ENCODE data around the gene AXIN1.
A peak's percentile ranks its signal among the peaks of the same experiment; 100 is the strongest.

The AXIN1 gene

GRCh38 chr16:387761-388666 lies 35.5 kb upstream of the AXIN1 start:
- 0 out of 2 replicates have a peak, but pooled peaks have one; percentile 13 for TF ChIP-seq CTCF (IDR thresholded peaks at IDR 0.05; ENCODE audit: low read depth, low read length)
- H3K4me3 ChIP-seq (ENCODE audit: low read depth, low read length) = 0 out of 2 replicates have a peak overlapping the region, but pooled peaks have one; percentile 17

- no peak overlapping the region for H3K4me3 ChIP-seq (ENCODE audit: low read depth, low read length)
- TF ChIP-seq CTCF (IDR thresholded peaks at IDR 0.05; ENCODE audit: low read depth, low read length) = no peak
Observed at GRCh38 chr16:386641-387156, 34.2 kb upstream of the AXIN1 start.

GRCh38 chr16:383326-384051 lies 31.0 kb upstream of the AXIN1 start:
- no peak overlapping the region for H3K4me3 ChIP-seq (ENCODE audit: low read depth, low read length)
- no peak for TF ChIP-seq CTCF (IDR thresholded peaks at IDR 0.05; ENCODE audit: low read depth, low read length)

GRCh38 chr16:381789-382717 lies 29.5 kb upstream of the AXIN1 start, which contains the start of gene PGAP6:
PGAP6 (minus strand) TSS chr16:381978; CDS start chr16:381821, 157 bp downstream.
- TF ChIP-seq CTCF (IDR thresholded peaks at IDR 0.05; ENCODE audit: low read depth, low read length) = no peak
- H3K4me3 ChIP-seq (ENCODE audit: low read depth, low read length) = peak within 1 kb of the TSS; percentile 81

- H3K4me3 ChIP-seq (ENCODE audit: low read depth, low read length) = peak overlapping the region; percentile 81
- TF ChIP-seq CTCF (IDR thresholded peaks at IDR 0.05; ENCODE audit: low read depth, low read length) = no peak
Observed at GRCh38 chr16:381012-381788, 28.7 kb upstream of the AXIN1 start.

GRCh38 chr16:380762-381011 lies 28.2 kb upstream of the AXIN1 start:
- peak overlapping the region; percentile 81 for H3K4me3 ChIP-seq (ENCODE audit: low read depth, low read length)

More at GRCh38 chr16:380762-381011, 28.2 kb upstream of the AXIN1 start:
- TF ChIP-seq CTCF (IDR thresholded peaks at IDR 0.05; ENCODE audit: low read depth, low read length) = no peak
